Ureter (tissue), 1 donor: ENCODE results near the gene NFATC3. TPM values are rescaled to one million over a fixed set of nuclear protein-coding genes. Genes with fewer than 3 reads are reported as not detected.
A peak's percentile ranks its signal among the peaks of the same experiment; 100 is the strongest.

Experiments
- DNase-seq: peaks from one replicate; pipeline ENCODE4 v3.0.0-alpha.2; 2020; ENCODE audit warnings: low spot score
- total RNA-seq: library from RNA; stranded (reverse); gene quantifications from one replicate; pipeline ENCODE4 v1.2.4, GENCODE V29; 2023
- donor health status: DM: yes; HTN: yes; CAD: no.

The NFATC3 gene
- total RNA-seq, 1 donor from 2014 or later, result 44.0 TPM

- no peak for DNase-seq
Observed at GRCh38 chr16:68186877-68187276, 101.7 kb downstream of the NFATC3 start.

- DNase-seq, result no peak
Observed at GRCh38 chr16:68187505-68187904, 102.3 kb downstream of the NFATC3 start.

GRCh38 chr16:68188170-68188569, 103.0 kb downstream of the NFATC3 start:
- no peak for DNase-seq

- no peak for DNase-seq
Observed at GRCh38 chr16:68190081-68190480, 104.9 kb downstream of the NFATC3 start.

GRCh38 chr16:68190736-68191510, 105.8 kb downstream of the NFATC3 start:
- DNase-seq, result no peak

- no peak for DNase-seq
Observed at GRCh38 chr16:68194251-68194650, 109.1 kb downstream of the NFATC3 start.

GRCh38 chr16:68197250-68197649, 112.1 kb downstream of the NFATC3 start:
- DNase-seq, result no peak

- no peak for DNase-seq
Observed at GRCh38 chr16:68200088-68200783, 115.1 kb downstream of the NFATC3 start.

- DNase-seq, result no peak
Observed at GRCh38 chr16:68202091-68202519, 116.9 kb downstream of the NFATC3 start.

GRCh38 chr16:68206245-68206644, 121.1 kb downstream of the NFATC3 start:
- DNase-seq, result no peak

GRCh38 chr16:68214726-68215125, 129.6 kb downstream of the NFATC3 start:
- DNase-seq, result no peak

- no peak for DNase-seq
Observed at GRCh38 chr16:68215302-68215701, 130.1 kb downstream of the NFATC3 start.

- DNase-seq, result no peak
Observed at GRCh38 chr16:68216240-68216639, 131.1 kb downstream of the NFATC3 start.

GRCh38 chr16:68217506-68217905, 132.3 kb downstream of the NFATC3 start:
- no peak for DNase-seq

- no peak for DNase-seq
Observed at GRCh38 chr16:68219725-68220351, 134.7 kb downstream of the NFATC3 start.

- DNase-seq, result no peak
Observed at GRCh38 chr16:68223072-68223471, 137.9 kb downstream of the NFATC3 start.

- no peak for DNase-seq
Observed at GRCh38 chr16:68226116-68226515, 140.9 kb downstream of the NFATC3 start.

GRCh38 chr16:68227183-68227793, 142.1 kb downstream of the NFATC3 start:
- DNase-seq, result no peak

- DNase-seq, result no peak
Observed at GRCh38 chr16:68227850-68228553, 142.8 kb downstream of the NFATC3 start.

- peak; percentile 20 for DNase-seq
Observed at GRCh38 chr16:68228652-68229051, 143.5 kb downstream of the NFATC3 start.

GRCh38 chr16:68229431-68230175, 144.4 kb downstream of the NFATC3 start:
- peak; percentile 51 for DNase-seq
